GM21529 (cell line): ENCODE data around the gene PDS5A.
"Not testable (repeated sequence)": the region's sequence is repeated elsewhere in the genome, so short reads cannot be mapped to it uniquely, and the experiment has no call there.

Experiments
- ATAC-seq: cut with Tn5 transposase; IDR thresholded peaks from one replicate; pipeline ENCODE4 v1.9.1; 2021; ENCODE audit not compliant: unreplicated experiment

PDS5A gene

GRCh38 chr4:39840516-39840915 is 137.2 kb downstream of the PDS5A start:
- not testable (repeated sequence) for ATAC-seq

- no peak for ATAC-seq
These were observed 137.7 kb downstream of the PDS5A start for GRCh38 chr4:39840027-39840426.

- not testable (repeated sequence) for ATAC-seq
These were observed 139.3 kb downstream of the PDS5A start for GRCh38 chr4:39838431-39838830.

GRCh38 chr4:39834269-39834668 is 143.4 kb downstream of the PDS5A start:
- no peak for ATAC-seq

GRCh38 chr4:39825741-39826231 is 151.9 kb downstream of the PDS5A start:
- ATAC-seq, result no peak

- no peak for ATAC-seq
These were observed 152.6 kb downstream of the PDS5A start for GRCh38 chr4:39825090-39825489.

- no peak for ATAC-seq
These were observed 154.5 kb downstream of the PDS5A start for GRCh38 chr4:39823191-39823590.

GRCh38 chr4:39822662-39823061 is 155.0 kb downstream of the PDS5A start:
- ATAC-seq, result no peak

GRCh38 chr4:39821951-39822350 is 155.8 kb downstream of the PDS5A start:
- no peak for ATAC-seq

- no peak for ATAC-seq
These were observed 157.5 kb downstream of the PDS5A start for GRCh38 chr4:39820186-39820585.

GRCh38 chr4:39818646-39819045 is 159.1 kb downstream of the PDS5A start:
- no peak for ATAC-seq

- no peak for ATAC-seq
These were observed 163.1 kb downstream of the PDS5A start for GRCh38 chr4:39814403-39815185.

GRCh38 chr4:39813761-39814160 is 163.9 kb downstream of the PDS5A start:
- not testable (repeated sequence) for ATAC-seq

- ATAC-seq, result not testable (repeated sequence)
These were observed 164.7 kb downstream of the PDS5A start for GRCh38 chr4:39813033-39813432.

- no peak for ATAC-seq
These were observed 165.2 kb downstream of the PDS5A start for GRCh38 chr4:39812500-39812899.

GRCh38 chr4:39808231-39808749 is 169.4 kb downstream of the PDS5A start:
- ATAC-seq, result no peak

- ATAC-seq, result no peak
These were observed 175.7 kb downstream of the PDS5A start for GRCh38 chr4:39802005-39802404.

- not testable (repeated sequence) for ATAC-seq
These were observed 184.7 kb downstream of the PDS5A start for GRCh38 chr4:39792976-39793375.

GRCh38 chr4:39792529-39792928 is 185.2 kb downstream of the PDS5A start:
- ATAC-seq, result no peak

GRCh38 chr4:39792128-39792527 is 185.6 kb downstream of the PDS5A start:
- no peak for ATAC-seq

GRCh38 chr4:39786838-39787237 is 190.9 kb downstream of the PDS5A start:
- ATAC-seq, result no peak

GRCh38 chr4:39785083-39785482 is 192.6 kb downstream of the PDS5A start:
- no peak for ATAC-seq

- ATAC-seq, result not testable (repeated sequence)
These were observed 195.7 kb downstream of the PDS5A start for GRCh38 chr4:39781988-39782387.
